NT2/D1 (cell line): Measurements from ENCODE around the gene MRPL18.

Experiments
- SUZ12 ChIP-seq: IDR thresholded peaks from 2 replicates; pipeline ENCODE4 v1.6.1; 2011; ENCODE audit not compliant: insufficient read length, insufficient read depth; ENCODE audit errors: extremely low read depth
- YY1 ChIP-seq: IDR thresholded peaks from 2 replicates; pipeline ENCODE4 v1.6.1; 2011; ENCODE audit not compliant: insufficient read length, insufficient read depth

GRCh38 chr6:159759645-159760044 lies 30.6 kb upstream of the MRPL18 start:
- TF ChIP-seq SUZ12, result no peak
- no peak for TF ChIP-seq YY1
